GM21786 (cell line): ENCODE results near the gene TEX47.

ENCODE experiments used
- ATAC-seq: cut with Tn5 transposase; IDR thresholded peaks from one replicate; pipeline ENCODE4 v1.9.1; 2021; ENCODE audit not compliant: unreplicated experiment

Gene TEX47

GRCh38 chr7:88795553-88795952 lies at the start of gene TEX47:
TSS of gene TEX47 (minus strand) at chr7:88795737. CDS start at chr7:88794942, 795 bp downstream.
- ATAC-seq = no peak

GRCh38 chr7:88845091-88845490 lies 49.6 kb upstream of the TEX47 start:
- ATAC-seq = no peak

GRCh38 chr7:88842201-88842600 lies 46.7 kb upstream of the TEX47 start:
- no peak for ATAC-seq

GRCh38 chr7:88835147-88835728 lies 39.7 kb upstream of the TEX47 start:
- ATAC-seq = peak; percentile 88

- peak; percentile 70 for ATAC-seq
Observed at GRCh38 chr7:88826222-88826621, 30.7 kb upstream of the TEX47 start.

GRCh38 chr7:88818552-88818951 lies 23.0 kb upstream of the TEX47 start:
- ATAC-seq = no peak

- no peak for ATAC-seq
Observed at GRCh38 chr7:88806280-88807037, 10.9 kb upstream of the TEX47 start.

- no peak for ATAC-seq
Observed at GRCh38 chr7:88801046-88801445, 5.5 kb upstream of the TEX47 start.

GRCh38 chr7:88792361-88792760 lies 3.2 kb downstream of the TEX47 start:
- no peak for ATAC-seq

GRCh38 chr7:88791891-88792290 lies 3.6 kb downstream of the TEX47 start:
- no peak for ATAC-seq

GRCh38 chr7:88789480-88790064 lies 6.0 kb downstream of the TEX47 start:
- no peak for ATAC-seq

GRCh38 chr7:88787777-88788176 lies 7.8 kb downstream of the TEX47 start:
- ATAC-seq = no peak

GRCh38 chr7:88775838-88776237 lies 19.7 kb downstream of the TEX47 start:
- ATAC-seq = no peak

- ATAC-seq = no peak
Observed at GRCh38 chr7:88772776-88773175, 22.8 kb downstream of the TEX47 start.

GRCh38 chr7:88771417-88771816 lies 24.1 kb downstream of the TEX47 start:
- peak; percentile 65 for ATAC-seq

GRCh38 chr7:88761779-88762178 lies 33.8 kb downstream of the TEX47 start:
- no peak for ATAC-seq

- ATAC-seq = no peak
Observed at GRCh38 chr7:88760136-88760515, 35.4 kb downstream of the TEX47 start.

GRCh38 chr7:88759230-88760135 lies 36.1 kb downstream of the TEX47 start, which contains the start of gene ZNF804B:
TSS of gene ZNF804B (plus strand) at chr7:88759700. CDS start at chr7:88759977, 277 bp downstream.
- no peak for ATAC-seq

- ATAC-seq = no peak
Observed at GRCh38 chr7:88758381-88759229, 36.9 kb downstream of the TEX47 start.

GRCh38 chr7:88757371-88757770 lies 38.2 kb downstream of the TEX47 start:
- no peak for ATAC-seq
